ENCODE data around the gene TFCP2L1.
"Not testable (repeated sequence)": the region's sequence is repeated elsewhere in the genome, so short reads cannot be mapped to it uniquely, and the experiment has no call there.

Gene TFCP2L1

DNA sequence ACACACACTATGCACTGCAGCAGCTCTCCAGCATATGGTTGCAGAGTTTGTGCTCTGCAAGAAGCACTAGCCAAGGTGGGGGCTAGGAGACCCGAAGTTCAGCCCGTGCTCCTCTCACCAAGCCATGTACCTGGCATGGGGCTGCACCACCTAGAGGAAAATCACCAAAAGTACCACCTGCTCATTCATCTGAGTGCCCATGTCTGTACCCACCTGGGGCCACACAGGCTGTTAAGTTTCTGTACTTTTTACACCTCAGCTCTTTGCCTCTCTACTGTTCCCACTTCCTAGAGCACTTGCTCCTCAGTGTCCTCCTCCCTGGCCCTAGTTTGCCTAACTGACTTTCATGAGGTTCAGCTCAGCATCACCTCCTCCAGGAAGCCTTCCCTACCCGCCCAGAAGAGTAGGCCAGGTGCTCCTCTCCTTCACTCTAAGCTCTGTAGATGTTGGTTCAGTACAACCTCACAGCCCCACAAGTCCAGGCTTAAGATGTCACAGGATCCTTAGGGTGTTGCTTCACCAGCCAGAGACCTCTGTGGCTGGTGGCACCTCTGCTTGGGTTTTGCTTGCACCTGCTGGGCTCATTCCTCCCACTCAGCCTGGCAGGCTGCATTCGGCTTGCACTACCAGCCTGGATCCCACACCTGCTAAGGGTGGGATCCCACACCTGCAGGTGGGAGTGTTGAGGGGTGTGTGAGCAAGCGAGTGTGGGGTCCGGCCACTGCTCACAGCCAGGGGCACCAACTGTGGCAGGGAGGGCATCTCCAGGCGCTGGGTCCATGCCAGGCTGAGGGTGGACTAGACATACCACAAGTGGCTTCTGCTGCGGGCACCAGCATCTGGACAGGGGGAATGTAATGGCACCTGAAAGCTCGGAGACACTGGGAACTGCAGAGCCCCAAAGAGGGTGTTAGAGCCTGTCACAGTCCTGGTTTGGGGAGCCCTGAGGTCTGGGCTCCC is 10.2 kb upstream of the TFCP2L1 start:
- DNase-seq = no peak

- no peak for DNase-seq
Measured at GRCh38 chr2:121293450-121294325, 8.7 kb upstream of the TFCP2L1 start.

- DNase-seq = no peak
Measured at GRCh38 chr2:121291251-121291580, 6.2 kb upstream of the TFCP2L1 start.

- DNase-seq = no peak
Measured at GRCh38 chr2:121289271-121289670, 4.3 kb upstream of the TFCP2L1 start.

DNA sequence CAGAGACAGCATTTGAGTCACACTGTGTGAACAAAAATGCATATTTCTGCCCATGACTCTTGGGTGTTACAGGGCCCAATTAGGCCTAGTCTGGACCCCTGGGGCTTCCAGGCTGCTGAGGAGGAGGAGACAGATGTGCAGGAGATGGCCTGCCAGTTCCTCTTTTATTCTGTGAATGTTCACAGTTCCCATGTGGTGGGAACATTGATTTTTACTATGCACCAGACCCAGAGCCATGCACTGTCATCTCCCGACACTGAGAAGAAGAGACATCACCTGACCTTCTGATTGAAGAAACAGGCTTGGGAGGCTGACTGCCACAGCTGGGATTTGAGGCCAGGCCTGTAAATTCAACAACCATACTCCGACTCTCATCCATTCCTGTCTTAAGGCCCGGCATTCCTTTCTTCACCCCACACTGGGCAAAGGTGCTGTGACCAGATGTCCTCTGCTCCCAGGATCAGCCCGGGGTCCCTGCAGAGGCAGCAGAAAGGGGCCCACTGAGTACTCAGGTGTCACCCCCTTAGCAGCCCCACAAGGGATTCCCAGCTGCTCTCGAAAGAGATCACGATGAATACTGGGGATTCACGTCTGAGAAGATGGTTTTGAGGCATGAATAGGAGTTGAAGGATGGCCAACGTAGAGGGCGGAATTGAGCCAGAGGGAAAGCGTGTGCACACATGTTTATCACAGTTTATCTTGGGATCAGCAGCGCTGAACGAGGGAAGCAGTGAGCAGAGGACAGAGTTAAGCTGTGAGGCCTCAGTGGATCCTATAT is 3.6 kb upstream of the TFCP2L1 start:
- DNase-seq = no peak

- no peak for DNase-seq
Measured at GRCh38 chr2:121287956-121288355, 3.0 kb upstream of the TFCP2L1 start.

- DNase-seq = no peak
Measured at GRCh38 chr2:121287146-121287798, 2.3 kb upstream of the TFCP2L1 start.

DNA sequence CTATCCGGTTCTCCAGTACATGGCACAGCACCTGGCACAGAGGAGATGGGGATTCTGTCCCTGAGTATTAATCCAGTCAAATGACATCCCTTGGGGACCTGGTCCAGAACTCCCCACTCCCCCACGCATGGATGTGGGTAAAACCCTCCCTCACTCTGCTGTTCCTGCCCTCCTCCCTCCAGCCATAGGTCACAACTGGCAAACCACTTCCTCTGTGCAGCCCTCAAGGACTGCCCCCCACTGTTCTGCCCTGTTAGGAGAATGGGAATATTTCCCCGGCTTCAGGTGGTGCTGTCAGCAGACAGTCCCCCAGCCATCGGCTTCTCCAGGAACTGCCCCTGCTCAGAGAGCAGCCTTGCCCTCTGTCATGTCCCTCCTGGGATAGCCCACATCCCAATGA is 1.5 kb upstream of the TFCP2L1 start:
- no peak for DNase-seq

GRCh38 chr2:121285926-121286325 is 924 bp upstream of the TFCP2L1 start:
- DNase-seq = no peak

- no peak for DNase-seq
Measured at GRCh38 chr2:121283670-121284462, 1.1 kb downstream of the TFCP2L1 start.

DNA sequence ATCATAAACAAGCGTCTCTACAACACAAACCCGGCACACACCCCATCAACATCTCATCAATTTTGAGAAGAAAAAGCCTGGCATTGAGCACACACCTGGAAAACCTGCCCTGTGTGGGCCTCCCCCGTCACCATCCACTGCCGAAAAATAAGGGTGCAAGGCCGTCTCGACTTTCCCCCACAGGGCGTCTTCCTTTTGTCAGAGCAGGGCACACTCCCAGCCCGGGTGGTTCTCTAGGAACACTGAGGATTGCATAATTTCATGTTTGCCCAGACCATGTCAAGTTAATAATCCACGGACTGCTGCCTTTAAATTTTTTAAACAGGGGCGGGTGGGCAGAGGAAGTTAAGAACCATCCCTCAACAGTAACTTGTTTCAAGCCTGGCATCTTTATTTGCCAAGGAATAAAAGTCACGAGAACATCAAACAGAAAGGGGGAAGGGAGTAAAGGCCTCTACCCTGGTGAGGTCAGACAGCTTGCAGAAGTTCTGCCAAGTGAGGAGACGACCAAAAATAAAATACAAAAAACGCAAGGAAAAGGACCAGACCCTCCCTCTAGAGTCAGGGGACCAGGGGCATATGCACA is 2.1 kb downstream of the TFCP2L1 start:
- no peak for DNase-seq

- no peak for DNase-seq
Measured at GRCh38 chr2:121281694-121282093, 3.3 kb downstream of the TFCP2L1 start.

- DNase-seq = no peak
Measured at GRCh38 chr2:121281107-121281506, 3.9 kb downstream of the TFCP2L1 start.

DNA sequence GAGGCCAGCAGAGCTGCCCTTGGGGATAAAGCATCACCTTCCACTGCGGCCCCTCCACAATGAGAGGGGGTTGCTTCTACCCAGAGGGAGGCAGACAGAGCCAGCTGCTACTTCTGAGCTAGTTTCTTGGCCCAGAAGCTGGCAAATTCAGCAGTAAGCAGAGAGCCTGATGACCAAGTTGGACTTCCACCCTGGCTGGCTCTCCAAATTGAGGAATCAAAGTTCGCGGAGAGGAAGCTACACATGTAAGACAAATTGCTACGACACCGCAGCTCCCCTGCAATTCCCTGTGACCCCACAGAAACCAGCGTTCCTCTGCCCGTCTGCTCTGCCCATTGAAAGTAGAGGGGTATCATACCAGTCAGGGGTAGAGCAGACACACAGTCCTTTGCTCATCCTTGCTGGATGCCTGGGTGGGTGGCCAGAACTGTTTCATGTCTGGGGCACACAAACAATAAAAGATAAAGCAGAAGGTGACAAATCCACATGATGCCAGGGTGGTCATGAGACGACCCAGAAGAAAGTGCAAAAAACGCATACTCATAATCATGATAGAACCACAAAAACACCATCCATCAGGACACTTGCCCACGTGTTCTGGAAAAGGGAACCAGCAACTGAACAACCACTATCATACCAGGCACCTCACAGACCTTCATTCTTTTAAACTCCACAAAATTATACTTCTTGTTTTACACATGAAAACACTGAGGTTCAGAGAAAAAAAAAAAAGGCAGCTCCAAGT is 5.4 kb downstream of the TFCP2L1 start:
- no peak for DNase-seq

DNA sequence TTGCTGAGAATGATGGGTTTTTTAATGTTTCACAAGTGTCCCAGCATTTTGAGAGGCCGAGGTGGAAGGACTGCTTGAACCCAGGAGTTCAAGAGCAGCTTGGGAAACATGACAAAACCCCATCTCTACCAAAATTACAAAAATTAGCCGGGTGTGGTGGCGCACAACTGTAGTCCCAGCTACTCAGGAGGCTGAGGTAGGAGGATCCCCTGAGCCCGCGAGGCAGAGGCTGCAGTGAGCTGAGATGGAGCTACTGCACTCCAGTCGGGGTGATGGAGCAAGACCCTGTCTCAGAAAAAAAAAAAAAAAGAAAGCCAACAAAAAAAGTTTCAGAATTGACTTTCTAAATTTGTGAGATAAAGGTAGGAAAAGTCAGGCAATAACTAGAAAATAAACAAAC is 8.7 kb downstream of the TFCP2L1 start:
- DNase-seq = no peak

DNA sequence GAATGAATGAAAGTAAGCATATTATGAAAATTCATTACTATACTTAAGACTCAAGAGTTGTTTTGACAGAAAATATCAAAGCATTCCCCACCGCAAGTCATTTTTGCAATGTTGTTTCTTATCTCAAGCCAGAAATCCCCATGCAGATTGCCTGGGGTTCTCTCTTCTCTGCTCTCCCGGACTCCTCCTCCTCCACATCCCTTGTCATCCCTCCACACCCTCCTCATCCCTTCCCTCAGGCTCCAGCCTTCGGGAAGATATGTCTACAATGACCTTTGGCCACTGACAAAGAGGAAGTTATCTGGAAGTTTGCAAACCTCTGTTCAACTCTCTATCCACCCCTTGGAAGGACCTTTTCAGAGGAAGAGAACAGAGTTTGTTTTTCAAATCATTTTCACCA is 11.9 kb downstream of the TFCP2L1 start:
- no peak for DNase-seq

DNA sequence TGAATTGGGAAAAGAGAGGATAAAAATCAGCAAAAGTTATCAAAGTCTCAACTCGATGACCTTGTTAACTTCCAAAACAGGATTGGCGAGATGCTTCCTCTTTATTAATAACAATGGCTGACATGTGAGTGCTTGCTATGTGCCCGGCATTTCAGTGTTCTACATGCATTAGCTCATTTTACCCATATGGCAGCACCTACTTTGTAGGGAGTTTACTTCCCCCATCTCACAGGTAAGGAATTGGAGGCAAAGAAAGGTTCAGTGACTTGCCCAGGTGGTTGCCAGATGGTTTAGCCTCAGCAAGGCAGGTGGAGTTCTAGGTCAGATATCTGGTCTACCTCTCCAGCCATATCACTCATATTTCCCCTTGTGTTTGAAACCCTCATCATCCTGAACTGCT is 12.4 kb downstream of the TFCP2L1 start:
- DNase-seq = no peak

- not testable (repeated sequence) for DNase-seq
Measured at GRCh38 chr2:121269436-121269835, 15.6 kb downstream of the TFCP2L1 start.

DNA sequence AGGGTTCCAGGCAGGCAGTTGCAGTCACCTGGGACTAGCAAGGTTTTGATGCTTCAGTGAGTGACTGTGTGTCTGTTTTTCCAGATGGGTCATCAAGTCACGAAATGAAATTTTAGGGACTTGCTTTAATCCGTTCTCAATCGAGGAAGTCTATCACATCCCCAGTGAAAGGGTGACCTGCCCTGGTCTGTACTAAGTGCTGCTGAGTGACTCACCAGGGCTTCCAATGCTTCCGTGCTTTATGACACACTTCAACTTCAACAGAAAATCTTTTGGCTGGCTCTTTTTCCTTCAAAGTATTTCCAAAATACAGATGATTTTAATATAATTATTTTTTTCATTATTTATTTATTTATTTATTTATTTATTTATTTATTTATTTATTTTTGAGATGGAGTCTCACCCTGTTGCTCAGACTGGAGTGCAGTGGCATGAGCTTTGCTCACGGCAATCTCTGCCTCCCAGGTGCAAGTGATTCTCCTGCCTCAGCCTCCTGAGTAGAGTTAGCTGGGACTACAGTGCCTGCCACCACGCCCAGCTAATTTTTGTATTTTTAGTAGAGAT is 18.4 kb downstream of the TFCP2L1 start:
- no peak for DNase-seq

Measured in NCI-H1930 (cell line).